Measurements from ENCODE around the gene SMDT1. TPM values are rescaled to one million over a fixed set of nuclear protein-coding genes. Genes with fewer than 3 reads are reported as not detected.

The SMDT1 gene, protein sequence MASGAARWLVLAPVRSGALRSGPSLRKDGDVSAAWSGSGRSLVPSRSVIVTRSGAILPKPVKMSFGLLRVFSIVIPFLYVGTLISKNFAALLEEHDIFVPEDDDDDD
- total RNA-seq (2022; extraction: Qiagen RNA extraction; ENCODE audit: low read depth), result 20.1 to 41.2 TPM (median 40.8 TPM) in 5 replicates

DNA sequence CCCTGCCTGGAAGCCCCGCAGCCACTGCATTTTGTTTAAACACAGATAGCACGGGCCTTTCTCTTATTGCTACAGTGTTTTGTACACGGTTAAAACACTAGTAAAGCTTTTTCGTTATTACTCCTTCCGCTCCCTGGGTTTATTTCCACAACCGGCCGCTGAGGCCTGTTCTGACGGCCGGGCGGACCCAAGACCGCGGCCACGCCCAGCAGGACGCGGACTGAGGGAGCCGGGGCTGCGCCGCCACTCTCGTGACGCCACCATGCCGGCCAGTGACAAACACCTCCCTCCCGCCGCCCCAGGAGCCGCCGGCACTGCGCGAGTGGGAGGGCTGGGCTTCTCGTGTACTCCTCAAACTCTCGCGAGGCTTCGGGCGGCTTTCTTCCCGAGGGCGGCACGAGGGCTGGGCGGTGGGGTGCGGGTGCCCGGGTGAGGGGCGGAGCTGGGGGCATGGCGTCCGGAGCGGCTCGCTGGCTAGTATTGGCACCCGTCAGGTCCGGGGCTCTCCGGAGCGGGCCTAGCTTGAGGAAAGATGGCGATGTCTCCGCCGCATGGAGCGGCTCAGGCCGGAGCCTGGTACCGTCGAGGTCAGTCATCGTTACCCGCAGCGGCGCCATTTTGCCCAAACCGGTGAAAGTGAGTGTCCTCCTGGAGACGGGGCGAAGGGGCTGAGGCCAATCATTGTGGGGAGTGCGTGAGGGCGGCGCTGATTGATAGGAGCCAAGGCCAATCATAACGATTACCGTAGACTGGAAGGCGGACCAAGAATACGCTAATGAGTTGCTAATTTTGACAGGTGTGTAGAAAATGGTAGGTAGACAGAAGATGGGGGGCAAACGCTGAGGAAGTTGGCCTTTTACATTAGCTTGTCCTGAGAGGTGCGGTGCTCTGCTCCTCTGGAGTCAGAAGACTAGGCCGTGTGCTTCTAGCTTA lies at the start of gene SMDT1:
TSS of gene SMDT1 (plus strand) at position 382 of the 933 bp plus-strand sequence. CDS start at position 451, 69 bp downstream.

DNA sequence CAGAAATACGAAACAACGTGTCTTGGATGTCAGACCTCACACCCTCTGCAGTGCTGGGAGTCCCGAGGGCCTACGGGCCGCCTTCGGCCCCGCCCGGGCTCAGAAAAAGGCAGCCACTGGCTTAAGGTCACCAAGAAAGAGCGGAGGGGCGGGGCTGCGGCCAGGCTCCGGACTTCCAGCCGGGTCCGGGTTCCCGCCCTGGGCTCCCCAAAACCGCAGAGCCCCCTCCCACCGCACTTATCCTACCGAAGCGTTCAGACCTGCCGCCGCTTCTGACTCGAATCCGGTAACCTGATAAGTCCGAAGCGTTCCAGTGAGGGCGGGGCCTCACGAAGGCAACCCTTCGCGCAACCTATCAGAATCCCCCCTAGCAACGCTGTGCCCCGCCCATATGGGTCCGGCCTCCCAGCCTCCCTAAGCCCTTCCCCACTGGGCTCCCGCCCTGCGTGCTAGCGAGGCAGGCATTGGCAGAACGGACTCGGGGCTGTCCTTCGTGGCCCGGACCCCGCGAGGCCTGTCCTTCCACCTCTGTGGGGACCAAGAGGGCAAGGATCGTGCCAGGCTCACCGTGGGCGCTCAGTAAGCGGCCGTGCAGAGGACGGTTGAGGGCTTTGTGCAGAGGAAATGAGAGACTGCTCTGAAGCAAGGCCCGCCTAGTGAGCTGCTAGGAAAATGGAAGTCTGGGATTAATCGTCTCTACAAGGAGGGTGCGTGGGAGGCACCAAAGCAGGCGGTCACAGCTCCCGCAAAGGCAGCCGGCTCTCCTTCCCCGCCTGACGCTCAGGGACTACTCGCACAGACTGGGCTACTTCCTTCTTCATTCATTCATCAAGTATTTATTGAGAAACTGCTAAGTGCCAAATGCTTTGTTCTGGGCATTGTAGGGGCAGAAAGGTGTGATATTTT lies 8.7 kb upstream of the SMDT1 start, which contains the start of gene NAGA:
TSS of gene NAGA (minus strand) at position 296 of the 906 bp plus-strand sequence. CDS start 515 bp downstream, outside the sequence.

DNA sequence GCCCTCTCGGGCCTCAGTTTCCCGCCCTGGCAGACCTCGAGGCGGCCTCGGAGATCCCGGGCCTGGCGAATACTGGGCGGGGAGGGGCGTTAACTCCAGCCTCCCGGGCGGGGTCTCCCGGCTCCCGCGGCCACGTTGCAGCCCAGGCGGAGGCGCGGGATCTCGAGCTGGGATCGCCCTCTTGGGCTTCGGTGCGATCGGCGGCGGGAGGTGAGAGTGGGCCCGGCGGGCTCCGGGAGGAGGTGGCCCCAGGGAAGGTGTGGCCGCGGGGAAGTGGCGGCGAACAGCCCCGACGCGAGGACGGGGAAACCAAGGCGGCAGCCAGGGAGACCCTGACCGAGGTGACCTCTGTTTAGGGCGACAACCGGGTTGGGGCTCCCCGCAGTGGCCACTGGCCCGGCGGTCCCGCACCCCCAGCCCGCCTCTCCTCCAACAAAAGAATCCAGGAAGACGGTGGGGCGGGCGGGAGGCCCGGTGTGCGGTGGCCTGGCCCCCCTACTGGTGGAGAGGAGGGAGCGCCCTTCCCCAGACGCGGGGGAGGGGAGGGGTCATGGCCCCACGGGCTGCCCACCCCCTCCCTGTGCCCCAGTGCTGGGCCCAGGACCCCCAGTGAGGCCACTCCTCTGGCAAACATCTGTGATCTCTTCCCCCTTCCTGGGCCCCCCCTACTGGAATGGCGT lies 5.2 kb upstream of the SMDT1 start, which contains the start of gene PHETA2:
TSS of gene PHETA2 (plus strand) at position 117 of the 680 bp plus-strand sequence. CDS start 3,046 bp downstream, outside the sequence.

DNA sequence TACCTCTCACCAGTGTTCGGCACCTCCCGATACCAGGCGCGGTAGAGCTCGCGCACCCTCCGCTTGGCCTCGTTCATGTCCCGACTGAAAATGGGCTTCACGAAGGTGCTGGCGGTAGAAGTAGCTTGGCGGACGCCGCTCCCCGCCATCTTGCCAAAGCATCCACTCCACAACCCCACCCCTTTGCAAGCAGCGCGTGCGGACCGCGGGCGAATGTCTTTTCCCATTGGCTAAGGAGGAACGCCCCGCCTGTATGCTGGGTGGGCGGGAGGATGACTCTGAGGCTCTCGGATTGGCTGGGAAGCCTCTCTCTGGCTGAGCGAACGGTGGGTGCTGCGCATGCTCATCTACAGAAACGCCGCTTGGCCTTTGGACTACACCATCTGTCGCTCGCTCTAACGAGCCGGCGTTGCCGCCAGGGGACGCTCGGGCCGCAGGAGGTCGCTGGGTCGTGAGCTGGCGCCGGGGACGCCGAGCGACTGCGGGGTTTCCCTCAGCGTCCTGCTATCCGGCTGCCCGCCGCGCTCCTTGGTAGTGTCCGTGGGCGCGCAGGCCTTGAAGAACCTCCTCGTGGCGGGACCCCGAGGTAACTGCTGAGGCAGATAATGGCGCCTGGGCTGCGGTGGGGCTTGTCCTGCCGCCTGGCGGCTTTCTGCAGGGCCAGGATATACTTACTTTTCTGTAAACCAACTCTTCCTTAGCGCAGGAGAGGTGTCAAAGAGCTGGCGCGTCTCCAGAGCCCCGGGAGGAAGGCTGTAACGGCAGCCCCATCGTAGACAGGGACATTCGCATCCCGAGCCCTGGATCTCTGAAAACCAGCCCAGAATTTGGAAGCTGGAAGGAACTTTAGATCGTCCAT lies 11.3 kb downstream of the SMDT1 start, which contains the start of gene NDUFA6:
TSS of gene NDUFA6 (minus strand) at position 177 of the 859 bp plus-strand sequence. CDS start at position 149, 28 bp downstream.

DNA sequence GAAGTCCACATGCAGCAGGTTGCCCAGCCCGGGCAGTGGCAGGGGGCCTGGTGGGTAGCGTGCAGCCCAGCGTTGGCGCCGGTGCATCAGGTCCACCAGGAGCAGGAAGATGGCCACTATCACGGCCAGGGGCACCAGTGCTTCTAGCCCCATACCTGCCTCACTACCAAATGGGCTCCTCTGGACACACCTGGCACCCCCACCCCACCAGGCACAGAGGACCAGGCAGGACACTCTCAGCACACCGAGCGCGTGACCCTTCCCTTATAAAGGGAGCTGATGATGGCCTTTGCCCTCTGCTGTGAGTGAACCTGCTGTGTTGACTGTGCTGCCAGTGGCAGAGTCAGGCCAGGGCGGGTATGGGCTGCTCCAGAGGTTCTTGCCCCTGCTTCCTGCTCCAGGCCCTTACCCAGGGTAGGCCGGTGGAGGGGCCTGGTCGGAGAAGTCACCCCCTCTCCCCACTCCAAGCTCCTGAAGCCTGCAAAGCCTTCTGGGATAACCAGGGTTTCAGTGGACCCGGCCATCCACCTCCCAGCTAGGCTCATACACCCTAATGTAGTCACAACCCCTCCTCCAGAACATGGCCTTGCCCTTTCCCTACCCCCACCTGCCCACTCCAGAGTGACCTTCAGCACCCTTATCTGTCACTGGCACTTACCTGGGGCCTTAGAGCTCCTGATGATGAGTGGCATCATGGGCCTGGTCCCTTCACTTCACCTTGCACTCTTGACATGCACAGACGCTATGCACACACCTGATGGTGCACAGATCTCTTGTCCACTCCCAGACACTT lies 51.3 kb downstream of the SMDT1 start, which contains the start of gene CYP2D6:
TSS of gene CYP2D6 (minus strand) at position 172 of the 793 bp plus-strand sequence. CDS start at position 153, 19 bp downstream.

Other genes with a start within 250 kb of the SMDT1 start
- gene SREBF2, start 246.6 kb upstream of the SMDT1 start, total RNA-seq (2022; extraction: Qiagen RNA extraction; ENCODE audit: low read depth), result 24.4 to 32.7 TPM (median 29.5 TPM) in 5 replicates
- gene SHISA8, start 164.6 kb upstream of the SMDT1 start, total RNA-seq (2022; extraction: Qiagen RNA extraction; ENCODE audit: low read depth), result 0.13 to 0.19 TPM (median 0.15 TPM) in 4 of 5 replicates, not detected in the other
- gene TNFRSF13C, start 152.9 kb upstream of the SMDT1 start, total RNA-seq (2022; extraction: Qiagen RNA extraction; ENCODE audit: low read depth), result 0.13 to 0.30 TPM (median 0.21 TPM) in 5 replicates
- 25.6 to 40.3 TPM (median 36.6 TPM) in 5 replicates for gene CENPM, start 132.5 kb upstream of the SMDT1 start, total RNA-seq (2022; extraction: Qiagen RNA extraction; ENCODE audit: low read depth)
- gene SEPTIN3, start 110.3 kb upstream of the SMDT1 start, total RNA-seq (2022; extraction: Qiagen RNA extraction; ENCODE audit: low read depth), result 1.3 to 1.5 TPM (median 1.4 TPM) in 5 replicates
- 0.09 TPM in 1 of 5 replicates, not detected in the others for gene WBP2NL, start 80.9 kb upstream of the SMDT1 start, total RNA-seq (2022; extraction: Qiagen RNA extraction; ENCODE audit: low read depth)
- gene NAGA, start 8.9 kb upstream of the SMDT1 start, total RNA-seq (2022; extraction: Qiagen RNA extraction; ENCODE audit: low read depth), result 6.1 to 7.7 TPM (median 7.3 TPM) in 5 replicates
- not detected in 5 replicates for gene PHETA2, start 5.5 kb upstream of the SMDT1 start, total RNA-seq (2022; extraction: Qiagen RNA extraction; ENCODE audit: low read depth)
- gene NDUFA6, start 11.1 kb downstream of the SMDT1 start, total RNA-seq (2022; extraction: Qiagen RNA extraction; ENCODE audit: low read depth), result 62.2 to 74.5 TPM (median 69.0 TPM) in 5 replicates
- gene CYP2D6, start 51.1 kb downstream of the SMDT1 start, total RNA-seq (2022; extraction: Qiagen RNA extraction; ENCODE audit: low read depth), result 0.30 to 0.81 TPM (median 0.54 TPM) in 5 replicates
- gene TCF20, start 191.0 kb downstream of the SMDT1 start, total RNA-seq (2022; extraction: Qiagen RNA extraction; ENCODE audit: low read depth), result 11.7 to 18.1 TPM (median 13.5 TPM) in 5 replicates